Prostate gland (tissue), 2 donors: ENCODE results near the gene SHOC2. TPM values are rescaled to one million over a fixed set of nuclear protein-coding genes. Genes with fewer than 3 reads are reported as not detected.

Source experiments
- DNase-seq: peaks from one replicate; pipeline ENCODE4 v3.0.0-alpha.2; 2019; ENCODE audit warnings: low spot score
- H3K27ac ChIP-seq, 2 donors: fragments of 200-600 bp; sonication (generic); 2 replicates each; pipeline ENCODE4 v1.5.1; 2017 to 2019
- H3K27me3 ChIP-seq: fragments of 200-600 bp; sonication (generic); replicated peaks from 2 replicates; pipeline ENCODE4 v1.5.1; 2019; ENCODE audit not compliant: insufficient read depth
- H3K36me3 ChIP-seq, 2 donors: fragments of 200-600 bp; sonication (generic); 1 replicate in 1 of 2; 2 replicates in 1 of 2; pipeline versions ENCODE4 v1.5.1 to v1.8.1; 2017 to 2019
- H3K4me1 ChIP-seq: fragments of 200-600 bp; sonication (generic); replicated peaks from 2 replicates; pipeline ENCODE4 v1.5.1; 2019
- H3K4me3 ChIP-seq, 2 donors: fragments of 200-600 bp; sonication (generic); 2 replicates each; pipeline ENCODE4 v1.5.1; 2017 to 2019
- H3K9me3 ChIP-seq: fragments of 200-600 bp; sonication (generic); 2 replicates; pipeline ENCODE4 v1.5.1; 2017
- CTCF ChIP-seq, 4 experiments: fragments of 200-600 bp in 2 of 4; fragments of 450-650 bp in 2 of 4; sonication (generic) in 2 of 4; IDR thresholded peaks; 1 replicate in 3 of 4; 2 replicates in 1 of 4; pipeline ENCODE4 v1.5.1; 2016 to 2019; ENCODE audit warnings: antibody characterized with exemption in 4 of 4, mild to moderate bottlenecking in 2 of 4, moderate library complexity in 2 of 4
- POLR2A ChIP-seq: fragments of 450-650 bp; IDR thresholded peaks from one replicate; pipeline ENCODE4 v1.6.1; 2016; ENCODE audit warnings: antibody characterized with exemption, mild to moderate bottlenecking
- POLR2AphosphoS5 ChIP-seq: sonication (generic); formaldehyde crosslinking; IDR thresholded peaks from one replicate; pipeline ENCODE4 v1.6.1; 2017; ENCODE audit warnings: antibody characterized with exemption
- whole genome bisulfite sequencing: methylation state at CpG from one replicate; pipeline ENCODE4 v1.1.5; 2018; 5-methylcytosine and 5-hydroxymethylcytosine counted together
- intact Hi-C: fragments of 100-400 bp; cut with DNase I; formaldehyde crosslinking; loops from one replicate; pipeline ENCODE4 v1.14.2; 2022
- total RNA-seq, 2 donors: library from RNA; depleted of rRNA; stranded (reverse); fragments of >200 nt; gene quantifications; one replicate each; pipeline ENCODE4 v1.1.0, GENCODE V29; 2016

The SHOC2 gene
- total RNA-seq, 2 donors from 2014 or later, result 31.3 to 56.1 TPM

DNA sequence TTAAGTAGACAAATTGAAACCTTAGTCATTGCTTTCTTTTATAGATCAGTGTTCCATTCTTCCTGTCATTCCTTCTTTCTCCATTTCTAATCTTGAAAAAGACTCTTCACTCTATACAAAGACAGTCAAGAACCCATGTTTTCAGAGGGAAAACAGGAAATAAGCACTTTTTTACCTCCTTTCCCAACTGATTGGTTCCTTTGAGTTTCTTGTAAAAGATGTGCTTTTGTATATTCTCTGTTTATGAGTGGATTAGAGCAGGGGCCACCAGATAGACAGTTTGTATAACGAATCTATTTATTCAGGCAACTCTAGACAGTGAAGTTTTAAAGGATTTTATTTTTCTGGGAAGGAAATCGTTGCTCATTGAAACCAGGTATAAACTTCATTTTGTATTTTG lies 49.8 kb downstream of the SHOC2 start:
- no peak overlapping the region for H3K27ac ChIP-seq
- 44% methylated on average over 2 of the region's 2 CpGs for WGBS
- DNase-seq, result no peak
- H3K36me3 ChIP-seq, result no peaks in the 10 kb centered on the region
- TF ChIP-seq POLR2A (no peak), CTCF (IDR thresholded peaks at IDR 0.05) (no peak), POLR2AphosphoS5 (no peak)
- no peak overlapping the region for H3K4me3 ChIP-seq
- H3K9me3 ChIP-seq, result no peaks in the 10 kb centered on the region
- H3K27me3 ChIP-seq, result no peaks in the 10 kb centered on the region
- no peaks in the 10 kb centered on the region for H3K4me1 ChIP-seq
- intact Hi-C loops, result no loop called here

GRCh38 chr10:110971638-110972037 lies 52.2 kb downstream of the SHOC2 start:
- no peak for TF ChIP-seq CTCF (IDR thresholded peaks at IDR 0.05)
- TF ChIP-seq POLR2AphosphoS5, result no peak
- no peak for TF ChIP-seq POLR2A
- H3K4me3 ChIP-seq, result no peak overlapping the region
- no peak overlapping the region for H3K27ac ChIP-seq
- no peak for DNase-seq
- intact Hi-C loops, result no loop called here
- H3K4me1 ChIP-seq, result no peaks in the 10 kb centered on the region
- H3K36me3 ChIP-seq, result no peaks in the 10 kb centered on the region
- H3K9me3 ChIP-seq, result no peaks in the 10 kb centered on the region
- H3K27me3 ChIP-seq, result no peaks in the 10 kb centered on the region

DNA sequence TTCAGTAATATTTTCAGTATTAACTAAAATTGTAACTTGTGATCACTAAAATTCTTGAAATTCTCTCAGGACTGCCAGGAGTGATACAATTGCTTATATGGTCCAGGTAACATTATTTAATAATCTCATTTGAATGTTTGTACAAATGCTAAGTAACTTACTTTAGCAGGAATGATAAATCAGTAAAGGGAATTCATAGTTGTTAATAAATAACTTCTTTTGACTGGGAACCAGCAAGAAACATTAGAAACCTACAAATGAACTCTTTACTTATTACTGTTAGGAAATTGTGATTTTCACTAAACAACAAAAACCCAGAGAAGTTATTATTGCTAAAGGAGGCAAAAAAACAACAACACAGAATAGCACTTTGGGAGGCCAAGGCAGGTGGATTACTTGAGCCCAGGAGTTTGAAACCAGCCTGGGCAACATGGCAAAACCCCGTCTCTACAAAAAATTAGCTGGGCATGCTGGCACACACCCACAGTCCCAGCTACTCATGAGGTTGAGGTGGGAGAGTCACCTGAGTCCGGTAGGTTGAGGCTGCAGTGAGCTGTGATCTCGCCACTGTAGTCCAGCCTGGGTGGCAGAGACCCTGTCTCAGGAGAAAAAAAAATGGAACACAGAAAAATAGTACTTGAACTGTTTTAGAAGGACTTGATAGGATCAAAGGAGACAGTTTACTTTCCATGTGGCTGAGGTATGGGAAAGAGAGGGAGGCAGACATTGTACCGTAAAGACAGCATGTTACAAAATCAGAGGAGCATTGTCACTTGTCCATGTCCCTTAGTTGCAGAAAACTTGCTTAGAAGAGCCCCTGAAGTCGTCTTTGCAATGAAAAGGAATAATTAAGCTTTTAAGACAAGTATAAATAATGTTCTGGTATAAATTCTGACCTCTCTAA lies 53.1 kb downstream of the SHOC2 start:
- 59% methylated on average over 5 of the region's 5 CpGs for WGBS
- Histone ChIP-seq H3K9me3 (no peaks in the 10 kb centered on the region), H3K27me3 (no peaks in the 10 kb centered on the region), H3K4me3 (no peak overlapping the region), H3K4me1 (no peaks in the 10 kb centered on the region), H3K36me3 (no peaks in the 10 kb centered on the region), H3K27ac (no peak overlapping the region)
- DNase-seq, result no peak
- TF ChIP-seq POLR2AphosphoS5 (no peak), CTCF (IDR thresholded peaks at IDR 0.05) (no peak), POLR2A (no peak)
- intact Hi-C loops, result no loop called here

DNA sequence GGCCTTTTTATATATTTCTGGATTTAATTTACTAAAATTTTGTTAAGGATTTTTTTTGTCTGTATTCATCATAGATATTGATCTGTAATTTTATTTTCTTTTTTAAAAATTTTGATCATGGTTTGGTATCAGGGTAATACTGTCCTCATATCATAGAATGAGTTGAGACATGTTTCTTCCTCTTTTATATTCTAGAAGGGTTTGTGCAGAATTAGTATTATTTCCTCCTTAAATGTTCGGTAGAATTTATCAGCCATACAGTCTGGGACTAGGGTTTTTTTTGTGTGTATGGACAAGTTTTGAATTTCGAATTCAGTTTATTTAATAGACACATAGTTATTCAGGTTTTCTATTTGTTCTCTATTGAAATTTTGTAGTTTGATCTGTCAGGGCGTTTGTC lies 54.0 kb downstream of the SHOC2 start:
- no peak for DNase-seq
- Histone ChIP-seq H3K27ac (no peak overlapping the region), H3K4me1 (no peaks in the 10 kb centered on the region), H3K9me3 (no peaks in the 10 kb centered on the region), H3K36me3 (no peaks in the 10 kb centered on the region), H3K4me3 (no peak overlapping the region), H3K27me3 (no peaks in the 10 kb centered on the region)
- WGBS, result 60% methylated on average over 3 of the region's 3 CpGs
- intact Hi-C loops, result no loop called here
- TF ChIP-seq CTCF (IDR thresholded peaks at IDR 0.05) (no peak), POLR2AphosphoS5 (no peak), POLR2A (no peak)

DNA sequence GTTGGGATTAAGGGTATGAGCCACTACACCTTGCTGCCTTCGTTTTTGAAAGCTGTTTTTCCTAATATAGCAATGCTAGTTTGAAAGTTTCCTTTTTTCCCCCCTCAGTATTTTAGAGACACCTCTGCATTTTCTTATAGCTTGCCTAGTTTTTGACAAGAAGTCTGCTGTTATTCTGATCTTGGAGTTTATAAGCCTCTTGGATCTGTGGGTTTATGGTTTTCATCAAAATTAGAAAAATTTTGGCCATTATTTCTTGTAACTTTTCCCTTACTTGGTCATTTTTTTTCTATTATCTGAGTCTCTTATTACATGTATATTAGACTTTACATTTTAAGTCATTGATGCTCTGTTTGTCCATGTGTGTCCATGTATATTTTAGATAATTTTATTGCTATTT lies 57.2 kb downstream of the SHOC2 start:
- no peaks in the 10 kb centered on the region for H3K36me3 ChIP-seq
- no peaks in the 10 kb centered on the region for H3K27me3 ChIP-seq
- H3K4me3 ChIP-seq, result no peak overlapping the region
- TF ChIP-seq POLR2AphosphoS5 (no peak), POLR2A (no peak)
- no peak for DNase-seq
- H3K9me3 ChIP-seq, result no peaks in the 10 kb centered on the region
- no peak overlapping the region for H3K27ac ChIP-seq
- intact Hi-C loops, result no loop called here
- WGBS, result 93% methylated on average over 1 of the region's 1 CpG
- H3K4me1 ChIP-seq, result no peaks in the 10 kb centered on the region
